ENCODE results near the gene SORL1-AS1.
A peak's percentile ranks its signal among the peaks of the same experiment; 100 is the strongest.

The SORL1-AS1 gene

DNA sequence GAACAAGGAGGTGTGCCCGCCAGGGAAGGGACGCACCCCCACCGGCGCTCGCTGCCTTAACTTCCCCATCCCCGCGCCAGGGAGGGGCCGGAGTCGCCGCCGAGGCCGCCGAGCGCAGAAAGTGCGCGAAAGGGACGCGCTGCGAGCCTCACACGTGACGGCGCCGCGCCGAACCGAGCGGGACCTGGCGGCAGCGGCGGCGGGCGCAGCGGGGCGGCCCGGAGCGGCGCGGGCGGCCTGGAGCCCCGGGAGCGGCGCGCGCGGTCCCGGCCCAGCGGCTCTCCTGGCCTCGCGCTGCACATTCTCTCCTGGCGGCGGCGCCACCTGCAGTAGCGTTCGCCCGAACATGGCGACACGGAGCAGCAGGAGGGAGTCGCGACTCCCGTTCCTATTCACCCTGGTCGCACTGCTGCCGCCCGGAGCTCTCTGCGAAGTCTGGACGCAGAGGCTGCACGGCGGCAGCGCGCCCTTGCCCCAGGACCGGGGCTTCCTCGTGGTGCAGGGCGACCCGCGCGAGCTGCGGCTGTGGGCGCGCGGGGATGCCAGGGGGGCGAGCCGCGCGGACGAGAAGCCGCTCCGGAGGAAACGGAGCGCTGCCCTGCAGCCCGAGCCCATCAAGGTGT lies 670 bp downstream of the SORL1-AS1 start, which contains the start of gene SORL1:
Gene SORL1, plus strand, starts transcription at position 329 of the 623 bp plus-strand sequence. Its CDS starts 18 bp downstream, at position 347.
- DNase-seq (ENCODE audit: low spot score): peak; percentile 78
- no peak for FAIRE-seq

GRCh38 chr11:121451178-121451985 lies 1.4 kb downstream of the SORL1-AS1 start:
- DNase-seq (ENCODE audit: low spot score): no peak
- no peak for FAIRE-seq

DNA sequence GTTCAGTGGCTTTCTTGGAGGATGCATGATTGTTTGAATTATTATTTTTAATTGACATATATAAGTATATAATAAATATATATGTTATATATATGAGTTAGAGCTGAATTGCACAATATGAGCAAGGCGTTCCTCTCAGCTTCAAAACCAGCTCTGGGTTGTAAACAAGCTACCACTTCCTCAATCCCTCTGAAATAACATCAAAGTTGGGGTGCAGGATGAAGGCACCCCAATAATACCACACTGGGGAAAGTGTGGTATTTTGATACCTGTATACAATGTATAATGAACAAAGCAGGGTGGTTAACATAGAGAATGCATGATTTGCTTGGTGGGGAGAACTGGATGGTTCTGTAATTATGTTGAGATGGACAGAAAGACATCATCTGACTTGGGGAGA lies 2.4 kb downstream of the SORL1-AS1 start:
- FAIRE-seq: no peak
- no peak for DNase-seq (ENCODE audit: low spot score)

DNA sequence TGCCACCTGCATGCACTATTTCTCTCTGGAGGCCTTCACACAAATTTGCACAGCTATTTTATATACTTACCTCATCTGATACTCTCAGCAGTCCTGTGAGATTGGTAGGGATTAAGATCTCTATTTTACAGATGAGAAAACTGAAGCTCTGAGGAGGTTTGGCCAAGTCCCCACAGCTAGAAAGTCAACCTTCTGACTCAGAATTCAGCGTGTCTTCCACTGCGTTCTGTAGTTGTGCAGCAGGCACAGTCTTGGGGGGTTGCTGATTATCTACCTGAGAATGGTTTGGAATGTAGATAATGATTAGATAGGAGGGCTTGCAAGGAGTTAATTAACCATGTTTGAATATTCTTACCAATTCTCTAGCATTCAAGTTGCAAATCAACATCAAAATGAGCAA lies 3.1 kb downstream of the SORL1-AS1 start:
- DNase-seq (ENCODE audit: low spot score) (no peak), FAIRE-seq (no peak)

- DNase-seq (ENCODE audit: low spot score) (no peak), FAIRE-seq (no peak)
These were observed 3.6 kb downstream of the SORL1-AS1 start for GRCh38 chr11:121449123-121449522.

GRCh38 chr11:121448431-121448941 lies 4.3 kb downstream of the SORL1-AS1 start:
- FAIRE-seq: no peak
- no peak for DNase-seq (ENCODE audit: low spot score)

DNA sequence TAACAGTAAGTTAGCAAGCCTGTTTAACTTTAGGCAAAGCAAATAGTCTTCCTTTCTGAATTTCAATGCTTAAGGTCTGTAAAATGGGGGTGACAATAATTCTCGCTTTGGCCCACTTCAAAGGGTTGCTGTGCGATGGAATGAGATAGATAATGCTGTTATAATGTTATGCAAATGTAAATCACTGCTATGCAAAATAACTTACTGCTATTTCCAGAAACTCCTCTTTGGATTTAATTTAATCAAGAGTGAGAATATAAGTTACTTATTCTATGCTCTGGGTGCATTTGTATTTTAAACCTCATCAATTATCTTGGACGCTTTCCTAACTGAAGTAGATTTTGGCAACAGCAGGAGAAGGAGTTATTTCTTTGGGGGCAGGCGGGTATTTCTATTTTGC lies 4.8 kb downstream of the SORL1-AS1 start:
- FAIRE-seq: no peak
- no peak for DNase-seq (ENCODE audit: low spot score)

- DNase-seq (ENCODE audit: low spot score) (no peak), FAIRE-seq (no peak)
These were observed 6.0 kb downstream of the SORL1-AS1 start for GRCh38 chr11:121446752-121447156.

- FAIRE-seq (no peak), DNase-seq (ENCODE audit: low spot score) (no peak)
These were observed 7.5 kb downstream of the SORL1-AS1 start for GRCh38 chr11:121445071-121445768.

DNA sequence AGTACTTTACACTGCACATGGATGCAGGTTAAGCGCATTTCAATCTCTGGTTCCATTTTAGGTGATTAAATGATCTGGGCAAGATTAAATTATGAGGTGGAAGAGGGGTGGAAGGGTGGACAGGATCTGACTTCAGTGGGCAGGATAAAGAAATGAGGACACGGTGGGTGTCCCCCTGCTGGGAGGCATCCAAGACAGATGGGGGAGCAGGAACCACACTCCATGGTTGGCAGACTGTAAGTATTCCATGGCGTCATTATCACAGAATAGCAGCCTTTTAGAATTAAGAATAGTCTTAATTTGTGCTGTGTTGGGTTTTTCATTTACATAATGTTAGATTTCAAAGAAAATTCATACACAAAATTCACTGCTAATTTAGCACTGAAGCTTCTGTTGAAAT lies 8.2 kb downstream of the SORL1-AS1 start:
- FAIRE-seq: no peak

DNA sequence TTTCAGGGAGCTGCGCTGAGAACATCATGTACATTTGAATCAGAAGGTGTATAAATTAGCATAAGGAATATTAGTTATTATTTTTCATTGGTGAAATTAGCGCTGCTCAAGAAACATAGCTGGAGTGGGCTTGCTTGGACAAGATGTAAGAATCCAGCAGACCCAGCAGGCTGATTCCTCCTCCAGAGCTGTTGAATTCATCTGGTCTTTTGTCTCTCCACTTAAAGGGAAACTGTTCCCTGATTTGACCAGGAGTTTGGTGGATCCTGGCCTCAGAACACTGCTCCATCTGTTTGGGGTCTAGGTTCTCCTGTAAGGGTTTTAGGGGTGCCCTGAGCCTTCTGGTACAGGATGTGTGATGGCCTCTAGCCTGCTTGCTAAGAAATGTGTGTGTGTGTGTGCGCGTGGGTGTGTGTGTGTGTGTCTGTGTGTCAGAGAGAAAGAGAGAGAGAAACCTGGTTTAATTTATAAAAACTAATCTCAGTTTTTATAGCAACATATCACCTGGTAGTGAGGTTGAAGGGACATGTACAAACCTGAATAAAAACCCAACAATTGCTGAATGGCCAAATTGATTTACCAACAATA lies 9.0 kb downstream of the SORL1-AS1 start:
- no peak for FAIRE-seq
- DNase-seq (ENCODE audit: low spot score): no peak

More for the DNA sequence above, 8.2 kb downstream of the SORL1-AS1 start:
- DNase-seq (ENCODE audit: low spot score): no peak

DNA sequence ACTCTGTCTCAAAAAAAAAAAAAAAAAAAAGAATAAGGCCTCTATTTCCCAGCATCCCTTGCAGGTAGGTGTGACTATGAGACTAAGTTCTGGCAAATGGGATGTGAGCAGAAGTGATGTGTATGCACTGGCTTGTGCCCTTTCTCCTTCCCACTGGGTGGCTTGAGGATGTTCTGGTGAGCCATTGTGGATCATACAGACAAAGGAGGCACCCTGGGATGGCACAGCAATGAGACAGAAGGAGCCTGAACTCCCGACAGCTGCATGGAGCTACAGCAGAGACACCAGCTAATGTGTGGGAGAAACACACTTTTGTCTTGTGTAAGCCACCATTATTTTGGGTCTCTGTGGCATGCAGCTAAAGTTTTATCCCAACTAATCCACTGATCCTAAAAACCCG lies 11.2 kb downstream of the SORL1-AS1 start:
- FAIRE-seq (no peak), DNase-seq (ENCODE audit: low spot score) (no peak)

GRCh38 chr11:121439759-121440158 lies 13.0 kb downstream of the SORL1-AS1 start:
- DNase-seq (ENCODE audit: low spot score) (no peak), FAIRE-seq (no peak)

DNA sequence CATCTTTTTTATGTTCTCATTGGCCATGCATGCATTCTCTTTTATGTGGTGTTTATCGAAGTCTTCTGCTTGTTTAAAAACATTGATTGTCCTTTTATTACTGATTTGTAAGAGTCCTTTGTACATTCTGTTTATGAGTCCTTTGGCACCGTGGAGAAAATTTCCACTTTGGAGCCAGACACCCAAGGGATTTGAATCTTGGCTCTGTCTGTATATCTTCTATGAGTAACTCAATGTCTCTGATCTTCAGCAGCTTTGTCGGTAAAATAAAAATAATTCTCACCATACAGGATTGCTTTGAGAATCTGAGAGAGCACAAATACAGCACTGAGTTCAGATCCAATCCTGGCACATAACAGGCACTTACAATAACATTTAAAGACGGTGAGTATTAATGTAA lies 13.4 kb downstream of the SORL1-AS1 start:
- DNase-seq (ENCODE audit: low spot score) (no peak), FAIRE-seq (no peak)

DNA sequence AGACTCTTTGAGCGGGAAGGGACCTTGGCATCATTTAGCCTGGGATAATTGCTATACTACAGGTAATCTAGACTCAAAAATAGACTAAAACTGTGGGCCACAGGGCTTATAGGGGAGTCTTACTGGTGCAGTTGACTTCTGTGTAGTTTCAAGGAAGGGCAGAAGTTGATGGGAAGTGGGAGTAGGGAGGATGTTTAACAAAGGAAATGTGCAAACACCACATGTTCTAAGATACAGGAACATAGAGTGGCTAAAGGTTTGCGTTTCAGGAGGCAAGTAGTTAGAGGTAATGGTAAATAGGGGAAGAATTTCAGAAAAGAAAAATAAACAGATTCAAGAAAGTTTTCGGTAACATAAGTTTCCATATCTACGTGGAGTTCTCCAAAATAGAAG lies 15.1 kb downstream of the SORL1-AS1 start:
- FAIRE-seq (no peak), DNase-seq (ENCODE audit: low spot score) (no peak)

GRCh38 chr11:121437018-121437685 lies 15.6 kb downstream of the SORL1-AS1 start:
- DNase-seq (ENCODE audit: low spot score) (no peak), FAIRE-seq (no peak)

DNA sequence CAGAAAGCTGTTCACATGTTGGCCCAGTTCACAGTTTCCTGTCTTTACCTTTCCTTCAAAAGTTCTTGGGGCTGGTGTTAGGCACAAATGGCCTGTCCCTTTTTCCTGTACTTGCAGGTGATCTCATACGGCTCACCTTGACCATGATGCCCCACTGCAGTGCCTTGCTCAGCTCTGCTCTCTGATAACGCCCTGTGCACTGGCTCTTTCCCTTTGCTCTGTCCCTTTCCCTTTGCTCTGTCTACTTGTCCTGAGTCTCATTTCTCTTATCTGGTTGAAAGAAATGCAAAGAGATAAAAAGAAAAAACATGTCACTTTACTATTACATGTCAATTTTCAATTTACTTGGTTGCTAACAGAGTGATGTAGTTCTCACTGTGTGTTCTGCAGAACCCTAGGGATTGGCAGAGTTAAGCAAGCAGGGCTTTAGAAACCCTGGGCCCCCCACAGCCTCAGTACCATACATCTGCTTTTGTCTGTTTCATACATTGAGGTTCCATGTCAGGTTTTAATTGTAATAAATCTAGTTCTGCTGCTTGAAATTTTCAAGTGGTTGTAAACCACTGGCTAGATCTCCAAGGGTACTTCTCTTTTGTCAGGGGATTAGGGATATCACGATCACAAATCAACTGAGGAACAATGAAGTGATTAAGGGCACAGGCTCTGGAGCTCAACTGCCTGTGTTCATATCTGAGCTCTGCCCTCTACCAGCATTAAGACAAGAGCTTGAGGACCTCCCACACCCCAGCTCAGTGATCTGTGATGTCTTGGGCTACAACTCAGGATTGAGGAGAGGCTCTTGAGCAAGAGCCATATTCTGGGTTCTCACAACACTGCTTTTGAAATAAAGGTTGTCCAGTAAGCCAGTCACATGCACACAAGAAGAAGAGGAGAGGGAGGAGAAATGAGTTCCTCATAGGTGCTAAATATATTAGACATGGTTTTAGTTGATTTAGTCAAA lies 16.9 kb downstream of the SORL1-AS1 start:
- DNase-seq (ENCODE audit: low spot score) (no peak), FAIRE-seq (no peak)

DNA sequence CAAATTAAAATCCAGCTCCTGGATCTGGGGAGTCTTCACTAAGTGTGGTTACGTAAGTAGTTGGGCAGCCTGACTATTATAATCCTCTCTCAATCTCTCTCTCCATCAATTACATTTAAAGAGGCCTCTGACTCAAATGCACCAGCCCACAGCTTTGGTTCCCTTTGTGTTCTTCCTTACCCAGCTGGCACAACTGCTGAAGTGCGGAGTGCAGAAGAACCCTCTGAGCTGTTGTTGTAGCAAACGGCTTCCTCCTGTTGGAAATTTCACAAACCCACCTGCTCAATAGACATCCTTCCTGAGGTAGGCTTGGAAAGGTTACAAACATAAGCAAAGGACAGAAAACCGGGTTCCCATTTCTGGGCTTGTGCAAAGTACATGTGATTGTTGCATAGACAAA lies 17.6 kb downstream of the SORL1-AS1 start:
- no peak for FAIRE-seq
- DNase-seq (ENCODE audit: low spot score): no peak

- no peak for DNase-seq (ENCODE audit: low spot score)
- FAIRE-seq: no peak
These were observed 20.8 kb downstream of the SORL1-AS1 start for GRCh38 chr11:121431820-121432526.
